GM20000 (cell line): ENCODE measurements around the gene CCDC88C.

Experiments used
- DNase-seq: peaks from one replicate; pipeline ENCODE4 v3.0.0; 2012; ENCODE audit warnings: low spot score
- TF ChIP-seq, protein P1 (sequence below): IDR thresholded peaks from 2 replicates; pipeline ENCODE4 v1.5.1; 2012; ENCODE audit warnings: mild to moderate bottlenecking, control low read depth; ENCODE audit errors: extremely low read depth, missing control alignments

CCDC88C gene

DNA sequence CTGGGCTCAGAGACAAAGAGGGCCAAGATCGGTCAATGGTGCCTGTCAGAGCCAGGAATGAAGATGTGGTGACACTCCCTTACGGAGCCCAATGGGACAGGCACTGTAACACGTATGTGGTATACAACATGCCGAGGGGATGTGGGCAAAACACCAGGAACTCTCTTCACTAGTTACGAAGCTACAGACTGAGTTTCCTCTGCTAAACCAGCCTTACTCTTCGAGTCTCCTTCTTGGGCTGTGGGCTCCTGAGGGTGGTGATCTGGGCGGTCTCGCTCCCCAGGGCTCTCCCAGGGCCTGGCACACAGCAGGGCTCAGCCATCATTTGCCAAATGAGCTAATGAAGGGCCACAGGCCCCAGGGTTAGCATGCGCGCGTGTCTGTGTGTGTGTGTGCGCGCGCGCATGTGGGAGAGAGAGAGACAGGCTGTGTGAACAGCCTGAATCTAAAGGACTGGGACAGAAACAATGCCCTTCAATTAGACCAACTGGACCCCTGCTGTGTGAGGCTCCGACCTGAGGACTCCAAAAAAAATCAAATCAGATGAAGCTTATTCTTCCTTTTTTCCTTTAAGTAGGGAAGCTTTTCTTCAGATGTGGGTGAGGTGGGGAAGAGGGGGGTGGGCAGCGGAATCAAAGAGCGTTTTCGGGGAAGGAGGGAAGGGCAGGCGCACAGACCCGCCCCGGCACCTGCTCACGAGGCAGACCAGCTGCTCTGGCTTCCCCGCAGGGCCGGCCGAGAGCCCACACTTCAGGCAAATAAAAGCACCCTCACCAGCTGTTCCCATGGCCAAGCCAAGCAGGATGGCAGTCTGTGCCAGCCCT lies 42.5 kb downstream of the CCDC88C start:
- DNase-seq = no peak
- TF ChIP-seq, protein P1, sequence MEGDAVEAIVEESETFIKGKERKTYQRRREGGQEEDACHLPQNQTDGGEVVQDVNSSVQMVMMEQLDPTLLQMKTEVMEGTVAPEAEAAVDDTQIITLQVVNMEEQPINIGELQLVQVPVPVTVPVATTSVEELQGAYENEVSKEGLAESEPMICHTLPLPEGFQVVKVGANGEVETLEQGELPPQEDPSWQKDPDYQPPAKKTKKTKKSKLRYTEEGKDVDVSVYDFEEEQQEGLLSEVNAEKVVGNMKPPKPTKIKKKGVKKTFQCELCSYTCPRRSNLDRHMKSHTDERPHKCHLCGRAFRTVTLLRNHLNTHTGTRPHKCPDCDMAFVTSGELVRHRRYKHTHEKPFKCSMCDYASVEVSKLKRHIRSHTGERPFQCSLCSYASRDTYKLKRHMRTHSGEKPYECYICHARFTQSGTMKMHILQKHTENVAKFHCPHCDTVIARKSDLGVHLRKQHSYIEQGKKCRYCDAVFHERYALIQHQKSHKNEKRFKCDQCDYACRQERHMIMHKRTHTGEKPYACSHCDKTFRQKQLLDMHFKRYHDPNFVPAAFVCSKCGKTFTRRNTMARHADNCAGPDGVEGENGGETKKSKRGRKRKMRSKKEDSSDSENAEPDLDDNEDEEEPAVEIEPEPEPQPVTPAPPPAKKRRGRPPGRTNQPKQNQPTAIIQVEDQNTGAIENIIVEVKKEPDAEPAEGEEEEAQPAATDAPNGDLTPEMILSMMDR = no peak

DNA sequence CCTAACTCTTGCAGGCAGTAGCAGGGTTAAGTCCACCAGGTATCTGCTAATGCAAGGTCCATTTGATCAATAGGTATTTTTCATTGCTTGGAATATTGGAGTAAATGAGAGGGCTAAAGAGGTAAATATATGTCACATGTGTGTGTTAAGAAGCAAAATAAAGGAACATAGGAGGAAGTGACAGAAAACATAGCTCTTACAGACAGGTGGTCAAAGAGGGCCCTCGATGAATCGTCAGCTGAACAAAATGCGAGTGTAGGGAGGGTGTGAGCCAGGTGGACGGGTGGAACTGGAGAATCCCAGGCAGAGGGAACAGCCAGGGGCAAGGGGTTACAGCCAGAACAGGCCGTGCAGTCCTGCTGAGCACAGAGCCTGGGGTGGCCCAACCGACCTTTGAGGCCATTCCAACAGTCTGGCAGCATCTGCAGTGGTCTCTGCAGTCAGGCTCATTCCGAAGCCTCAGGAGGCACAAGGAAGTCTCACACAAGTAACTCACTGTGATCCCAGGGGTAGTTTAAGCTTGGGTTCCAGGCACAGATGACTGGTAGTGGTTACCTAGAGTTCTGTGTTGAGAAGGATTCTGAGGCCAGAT lies 43.2 kb downstream of the CCDC88C start:
- no peak for DNase-seq
- TF ChIP-seq, protein P1 = no peak

DNA sequence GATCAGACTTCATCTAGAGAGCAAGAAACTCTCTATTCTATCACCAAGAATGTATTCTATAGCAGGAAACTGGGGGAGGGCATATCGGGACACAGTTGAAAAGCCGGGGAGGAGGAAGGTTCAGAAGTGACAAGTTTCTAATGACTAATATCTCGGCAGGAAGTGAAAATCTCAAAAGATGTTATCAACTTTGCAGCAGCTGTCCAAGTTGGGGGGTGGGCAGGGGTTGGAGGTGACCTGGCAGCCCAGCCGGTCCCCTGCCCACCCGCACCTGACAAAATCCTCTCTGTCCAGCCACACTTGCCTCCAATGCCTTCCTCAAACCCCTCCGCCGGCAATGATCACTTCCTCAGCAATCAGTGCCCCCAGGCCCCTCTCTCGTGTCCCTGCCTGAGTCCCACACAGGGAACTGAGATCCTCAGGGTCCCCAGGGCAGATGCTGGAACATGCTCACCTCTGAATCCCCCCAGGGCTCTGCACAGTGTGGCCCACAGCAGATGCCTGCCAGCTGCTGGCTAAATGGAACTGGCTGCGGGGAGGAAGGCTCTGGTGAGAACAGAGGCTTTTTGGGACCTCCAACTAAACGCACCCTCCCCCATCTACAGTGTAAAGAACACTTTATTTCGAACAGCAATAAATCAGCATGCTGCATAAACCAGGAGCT lies 43.9 kb downstream of the CCDC88C start:
- TF ChIP-seq, protein P1 = no peak
- peak; percentile 83 for DNase-seq

DNA sequence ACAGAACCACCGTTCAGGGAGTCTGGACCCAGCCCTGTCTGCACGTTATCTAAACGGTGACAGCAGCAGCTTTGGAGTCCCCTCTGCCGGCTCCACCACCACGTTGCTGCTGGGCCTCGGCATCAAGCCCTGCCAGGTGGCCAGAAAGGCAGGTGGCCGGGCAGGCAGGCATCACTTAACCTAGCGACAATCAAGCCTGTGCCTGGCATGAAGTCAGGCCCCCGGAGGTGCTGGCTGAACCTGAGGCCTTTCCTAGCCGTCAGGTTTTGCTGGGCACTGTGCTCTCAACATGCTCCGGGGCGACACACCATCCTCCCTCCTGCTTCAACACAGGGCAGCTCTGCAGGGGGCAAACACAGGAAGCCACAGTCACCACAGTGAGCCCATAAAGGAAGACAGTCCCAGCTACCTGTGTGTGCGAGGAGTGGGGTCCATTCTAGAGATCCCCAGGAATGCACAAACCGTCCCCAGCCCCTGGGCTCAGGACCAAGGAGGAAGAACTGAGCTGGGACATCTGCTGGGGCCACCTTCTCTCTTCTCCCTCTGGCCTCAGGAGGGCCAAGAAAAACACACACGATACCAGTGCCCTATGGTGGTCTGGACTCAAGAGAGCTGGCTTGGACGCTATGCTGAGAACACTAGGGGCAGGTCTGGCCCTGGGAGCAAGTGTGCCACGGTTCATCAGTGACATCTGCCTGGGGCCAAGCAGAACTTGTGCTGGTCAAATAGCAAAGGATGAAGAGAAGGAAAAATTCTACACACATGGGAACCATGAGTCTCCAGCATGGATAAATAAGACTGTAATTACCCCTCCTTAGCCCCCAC lies 44.7 kb downstream of the CCDC88C start:
- DNase-seq = no peak
- TF ChIP-seq, protein P1 = no peak

DNA sequence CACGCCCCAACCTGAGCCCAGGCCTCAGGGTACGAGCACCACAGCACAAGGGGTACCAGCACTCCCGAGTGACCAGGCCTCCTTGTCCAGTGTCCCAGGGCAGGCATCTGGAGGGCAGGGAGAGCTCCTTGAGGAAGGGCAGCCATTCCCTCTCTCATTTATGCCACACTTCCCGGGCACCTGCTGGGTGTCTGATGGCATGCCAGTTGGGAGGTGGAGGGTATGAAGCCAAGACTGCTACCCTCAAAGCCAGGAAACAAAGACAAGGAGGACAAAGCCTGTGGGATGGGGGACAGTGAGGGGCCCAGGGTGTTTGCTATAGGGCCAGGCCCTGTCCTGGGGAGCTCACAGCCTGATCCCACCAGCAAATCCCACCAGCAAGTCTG lies 45.6 kb downstream of the CCDC88C start:
- DNase-seq = no peak
- TF ChIP-seq, protein P1 = no peak

DNA sequence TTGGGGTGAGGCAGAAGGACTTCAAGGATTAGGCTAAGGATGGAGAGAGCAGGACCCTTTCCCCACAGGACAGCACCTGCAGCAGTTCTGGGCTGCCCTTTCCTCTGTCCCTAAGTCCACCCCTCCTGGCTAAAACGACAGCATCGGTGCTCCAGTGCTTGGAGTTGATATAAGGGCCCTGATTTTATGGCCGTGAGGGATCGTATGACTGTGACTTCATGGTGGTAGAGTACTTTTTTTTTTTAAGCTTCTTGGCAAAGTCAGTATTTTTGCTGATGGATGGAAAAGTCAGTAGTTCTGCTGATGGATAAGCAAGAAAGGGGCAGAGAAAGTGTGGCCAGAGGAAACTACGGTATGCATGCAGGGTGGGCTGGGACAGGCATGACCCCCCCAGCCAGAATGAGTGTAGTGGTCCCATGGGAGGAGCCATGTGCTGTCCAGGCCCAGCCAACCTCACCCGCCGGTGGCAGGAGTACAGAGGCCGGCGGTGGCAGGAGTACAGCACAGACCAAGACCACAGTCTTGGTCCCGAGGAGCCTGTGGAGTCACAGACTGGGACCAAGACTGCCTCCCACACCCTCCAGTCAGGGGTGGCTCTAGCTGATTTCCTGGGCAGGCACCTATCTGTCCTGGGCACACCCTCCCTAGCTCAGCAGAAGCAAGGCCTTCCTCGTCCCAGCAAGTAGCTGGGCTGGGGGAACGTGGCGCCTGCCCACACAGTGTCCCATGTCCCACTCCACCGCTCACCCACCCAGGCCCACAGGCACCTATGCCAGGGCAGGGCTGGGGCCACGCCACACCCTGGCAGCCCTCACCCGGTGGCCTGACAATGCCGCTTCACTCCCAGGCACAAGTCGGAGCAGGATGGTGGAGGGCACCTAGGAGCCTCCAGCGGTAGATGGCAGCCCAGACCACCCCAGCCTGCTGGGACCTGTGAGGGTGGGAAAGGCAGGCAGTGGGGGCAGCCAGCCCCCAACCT lies 46.3 kb downstream of the CCDC88C start:
- TF ChIP-seq, protein P1 = no peak
- no peak for DNase-seq
